Measurements from ENCODE around the gene SUSD2. TPM values are rescaled to one million over a fixed set of nuclear protein-coding genes. Genes with fewer than 3 reads are reported as not detected.

SUSD2 gene
- total RNA-seq, 2 experiments from 2014 or later, result 0.38 to 0.54 TPM

Other genes starting within 250 kb of the SUSD2 start
- gene GSTT2B, start 220.3 kb upstream of the SUSD2 start, total RNA-seq (2014; rRNA removed; shearing (Covaris generic)), result not detected in 2 replicates
- gene GSTT2B, start 220.3 kb upstream of the SUSD2 start, total RNA-seq (2022), result not detected in 2 replicates
- gene DDTL, start 214.6 kb upstream of the SUSD2 start, total RNA-seq (2014; rRNA removed; shearing (Covaris generic)), result 2.4 and 4.6 TPM in 2 replicates
- gene DDTL, start 214.6 kb upstream of the SUSD2 start, total RNA-seq (2022), result 3.7 and 4.1 TPM in 2 replicates
- gene DDT, start 207.0 kb upstream of the SUSD2 start, total RNA-seq (2014; rRNA removed; shearing (Covaris generic)), result 168 and 252 TPM in 2 replicates
- gene DDT, start 207.0 kb upstream of the SUSD2 start, total RNA-seq (2022), result 161 and 182 TPM in 2 replicates
- not detected in 2 replicates for gene GSTT2, start 201.4 kb upstream of the SUSD2 start, total RNA-seq (2014; rRNA removed; shearing (Covaris generic))
- not detected in 2 replicates for gene GSTT2, start 201.4 kb upstream of the SUSD2 start, total RNA-seq (2022)
- gene GSTT4, start 176.0 kb upstream of the SUSD2 start, total RNA-seq (2014; rRNA removed; shearing (Covaris generic)), result not detected in 2 replicates
- gene GSTT4, start 176.0 kb upstream of the SUSD2 start, total RNA-seq (2022), result not detected in 2 replicates
- gene CABIN1, start 170.2 kb upstream of the SUSD2 start, total RNA-seq (2014; rRNA removed; shearing (Covaris generic)), result 64.5 and 73.0 TPM in 2 replicates
- 76.9 and 87.0 TPM in 2 replicates for gene CABIN1, start 170.2 kb upstream of the SUSD2 start, total RNA-seq (2022)
- 0.06 and 0.10 TPM in 2 replicates for gene GGT5, start 63.6 kb downstream of the SUSD2 start, total RNA-seq (2014; rRNA removed; shearing (Covaris generic))
- not detected in 2 replicates for gene GGT5, start 63.6 kb downstream of the SUSD2 start, total RNA-seq (2022)
- gene SPECC1L, start 89.3 kb downstream of the SUSD2 start, total RNA-seq (2014; rRNA removed; shearing (Covaris generic)), result 42.4 and 47.0 TPM in 2 replicates
- gene SPECC1L, start 89.3 kb downstream of the SUSD2 start, total RNA-seq (2022), result 65.5 and 66.2 TPM in 2 replicates
- gene ADORA2A, start 246.1 kb downstream of the SUSD2 start, total RNA-seq (2014; rRNA removed; shearing (Covaris generic)), result 31.2 and 35.7 TPM in 2 replicates
- gene ADORA2A, start 246.1 kb downstream of the SUSD2 start, total RNA-seq (2022), result 29.5 and 35.0 TPM in 2 replicates